HUES48 (cell line): ENCODE data around the gene KPNA2.
"Not testable (repeated sequence)": the region's sequence is repeated elsewhere in the genome, so short reads cannot be mapped to it uniquely, and the experiment has no call there.

Experiments
- H3K27ac ChIP-seq: one replicate; pipeline ENCODE4 v1.7.0; 2013; ENCODE audit warnings: low read depth, low read length, inconsistent platforms
- H3K27me3 ChIP-seq: 2 replicates; pipeline ENCODE4 v1.6.1; 2013; ENCODE audit warnings: mild to moderate bottlenecking, low read length; ENCODE audit not compliant: control insufficient read depth, insufficient read depth
- H3K36me3 ChIP-seq: 2 replicates; pipeline ENCODE4 v1.6.1; 2013; ENCODE audit warnings: low read length; ENCODE audit not compliant: control insufficient read depth, insufficient read depth
- H3K4me1 ChIP-seq: 2 replicates; pipeline ENCODE4 v1.6.1; 2013; ENCODE audit warnings: mild to moderate bottlenecking, low read length; ENCODE audit not compliant: control insufficient read depth, insufficient read depth
- H3K4me3 ChIP-seq: 2 replicates; pipeline ENCODE4 v1.5.1; 2013; ENCODE audit warnings: mild to moderate bottlenecking, low read depth, low read length
- H3K9ac ChIP-seq: 2 replicates; pipeline ENCODE4 v1.6.1; 2013; ENCODE audit warnings: mild to moderate bottlenecking, low read depth, low read length, moderate library complexity
- H3K9me3 ChIP-seq: 2 replicates; pipeline ENCODE4 v1.6.1; 2013; ENCODE audit warnings: low read length; ENCODE audit not compliant: control insufficient read depth, insufficient read depth

Gene KPNA2

GRCh38 chr17:68048996-68049395 lies 13.5 kb downstream of the KPNA2 start:
- H3K4me1 ChIP-seq, result no peaks in the 10 kb centered on the region
- H3K36me3 ChIP-seq, result peaks cover 41% of the 10 kb centered on the region
- no peak overlapping the region for H3K4me3 ChIP-seq
- no peaks in the 10 kb centered on the region for H3K9me3 ChIP-seq
- H3K27me3 ChIP-seq, result no peaks in the 10 kb centered on the region
- no peak overlapping the region for H3K9ac ChIP-seq
- no peak overlapping the region for H3K27ac ChIP-seq

DNA sequence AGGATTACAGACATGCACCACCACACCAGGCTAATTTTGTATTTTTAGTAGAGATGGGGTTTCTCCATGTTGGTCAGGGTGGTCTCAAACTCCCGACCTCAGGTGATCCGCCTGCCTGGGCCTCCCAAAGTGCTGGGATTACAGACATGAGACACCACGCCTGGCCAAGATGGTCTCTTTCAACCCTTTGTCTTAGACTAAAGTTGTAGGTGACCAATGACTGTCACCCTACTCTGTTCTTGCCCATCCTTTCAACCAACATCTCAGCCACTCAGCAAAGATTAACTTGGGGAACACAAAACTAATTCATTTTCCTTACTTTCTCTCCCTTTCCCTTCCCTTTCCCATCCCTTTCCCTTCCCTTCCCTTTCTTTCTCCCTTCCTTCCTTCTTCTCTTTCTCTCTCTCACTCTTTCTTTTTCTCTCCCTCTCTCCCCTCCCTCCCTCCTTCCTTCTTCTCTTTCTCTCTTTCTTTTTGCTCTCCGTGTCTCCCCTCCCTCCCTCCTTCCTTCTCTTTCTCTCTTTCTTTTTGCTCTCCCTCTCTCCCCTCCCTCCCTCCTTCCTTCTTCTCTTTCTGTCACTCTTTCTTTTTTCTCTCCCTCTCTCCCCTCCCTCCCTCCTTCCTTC lies 14.4 kb downstream of the KPNA2 start:
- H3K36me3 ChIP-seq, result peaks cover 31% of the 10 kb centered on the region
- not testable (repeated sequence) for H3K27me3 ChIP-seq, H3K27ac ChIP-seq, H3K9ac ChIP-seq, H3K4me1 ChIP-seq, H3K9me3 ChIP-seq, H3K4me3 ChIP-seq

- not testable (repeated sequence) for H3K27ac ChIP-seq, H3K4me1 ChIP-seq, H3K9me3 ChIP-seq, H3K4me3 ChIP-seq, H3K27me3 ChIP-seq, H3K9ac ChIP-seq
- H3K36me3 ChIP-seq, result peaks cover 14% of the 10 kb centered on the region
Measured at GRCh38 chr17:68051321-68052312, 16.1 kb downstream of the KPNA2 start.

- Histone ChIP-seq H3K27ac (no peak overlapping the region), H3K9me3 (no peaks in the 10 kb centered on the region), H3K4me3 (no peak overlapping the region), H3K27me3 (no peaks in the 10 kb centered on the region), H3K9ac (no peak overlapping the region), H3K36me3 (peaks cover 3% of the 10 kb centered on the region), H3K4me1 (no peaks in the 10 kb centered on the region)
Measured at GRCh38 chr17:68052810-68053209, 17.3 kb downstream of the KPNA2 start.

DNA sequence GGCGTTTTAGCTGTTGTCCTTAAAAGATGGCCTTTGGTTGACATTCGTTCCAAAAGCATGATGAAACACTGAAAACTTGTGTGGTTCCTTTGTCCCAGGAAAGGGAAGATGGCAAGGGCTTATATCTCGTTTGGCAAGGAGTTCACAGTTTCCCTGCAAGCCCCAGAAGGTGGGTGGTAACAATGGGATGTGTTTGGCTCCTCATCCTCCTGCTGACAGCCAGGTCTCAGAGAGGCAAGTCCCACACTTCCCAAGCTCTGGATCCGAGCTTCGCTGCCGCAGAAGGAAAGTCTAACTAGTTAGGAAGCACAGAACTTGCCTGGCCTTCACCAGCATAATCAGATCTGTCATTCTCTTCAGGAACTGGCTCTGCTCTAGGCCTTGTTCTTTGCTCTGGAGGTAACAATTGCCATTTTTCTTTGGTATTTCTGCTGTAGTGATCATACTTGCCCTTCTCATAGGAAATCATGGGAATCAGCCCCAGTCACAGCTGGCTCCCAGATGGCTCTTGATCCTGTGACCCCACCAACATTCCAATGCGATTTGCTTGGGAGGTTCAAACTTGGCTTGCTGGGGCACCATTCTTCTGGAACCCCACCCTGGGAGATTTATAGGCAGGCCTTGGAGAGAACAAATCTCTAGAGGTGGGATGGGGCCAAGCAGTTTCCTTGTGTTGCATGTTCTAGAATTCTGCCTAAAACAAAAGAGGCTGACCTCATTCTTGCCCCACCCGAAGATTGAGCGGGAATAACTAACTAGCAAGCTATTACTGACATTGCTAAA lies 17.9 kb downstream of the KPNA2 start:
- Histone ChIP-seq H3K4me1 (no peaks in the 10 kb centered on the region), H3K4me3 (no peak overlapping the region), H3K9me3 (no peaks in the 10 kb centered on the region), H3K9ac (no peak overlapping the region), H3K27ac (no peak overlapping the region), H3K36me3 (no peaks in the 10 kb centered on the region), H3K27me3 (no peaks in the 10 kb centered on the region)

DNA sequence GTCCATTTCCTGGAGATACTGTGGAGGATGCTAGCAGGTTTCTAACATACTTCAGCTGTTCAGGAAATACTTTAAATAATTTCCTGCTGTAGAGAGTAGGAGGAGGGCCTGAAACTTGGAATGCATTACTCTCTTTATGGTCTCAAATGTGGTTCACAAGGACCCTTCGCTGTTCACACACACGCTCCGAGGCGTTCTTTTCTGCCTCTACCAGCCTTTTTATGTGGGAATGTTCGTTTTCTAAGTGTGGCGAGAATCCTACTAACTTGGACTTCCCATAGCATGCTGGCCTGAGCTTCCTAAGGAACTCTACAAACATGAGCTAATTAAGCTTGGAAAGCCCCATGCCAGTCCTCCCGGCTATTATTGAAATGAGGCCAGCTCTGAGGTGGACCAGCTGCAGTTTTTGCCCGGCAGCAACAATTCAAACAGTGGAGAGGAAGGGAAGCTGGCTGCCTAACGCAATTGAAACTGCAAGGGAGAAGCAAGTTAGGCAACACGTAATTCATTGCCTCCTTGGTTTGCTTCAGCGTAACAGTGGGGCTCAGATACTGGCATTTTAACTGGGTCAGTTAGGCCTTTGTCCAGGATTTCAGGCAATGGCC lies 18.9 kb downstream of the KPNA2 start:
- H3K4me3 ChIP-seq, result no peak overlapping the region
- no peaks in the 10 kb centered on the region for H3K27me3 ChIP-seq
- no peaks in the 10 kb centered on the region for H3K36me3 ChIP-seq
- H3K27ac ChIP-seq, result no peak overlapping the region
- no peaks in the 10 kb centered on the region for H3K9me3 ChIP-seq
- H3K4me1 ChIP-seq, result no peaks in the 10 kb centered on the region
- H3K9ac ChIP-seq, result no peak overlapping the region

DNA sequence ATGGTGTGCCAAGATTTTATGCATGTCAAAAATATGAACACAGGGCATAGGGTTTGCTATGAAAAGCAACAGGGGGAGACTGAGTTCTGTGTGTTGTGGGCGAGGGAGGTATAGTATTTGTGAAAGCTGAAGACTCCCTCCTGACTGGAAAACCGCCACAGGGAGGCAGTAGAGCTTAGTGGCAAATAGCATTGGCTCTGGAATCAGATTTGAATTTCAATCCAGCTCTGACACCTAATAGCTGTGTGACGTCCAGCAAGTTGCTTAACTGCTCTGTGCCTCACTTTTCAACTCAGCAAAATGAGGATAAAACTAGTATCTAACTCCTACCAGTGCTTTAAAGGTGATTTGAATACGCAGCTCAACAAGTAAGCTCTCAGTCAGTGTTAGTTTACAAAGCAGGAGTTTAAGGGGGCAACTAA lies 22.0 kb downstream of the KPNA2 start:
- H3K9me3 ChIP-seq, result no peaks in the 10 kb centered on the region
- no peak overlapping the region for H3K27ac ChIP-seq

GRCh38 chr17:68060336-68060735 lies 24.8 kb downstream of the KPNA2 start:
- H3K27ac ChIP-seq, result no peak overlapping the region
- no peaks in the 10 kb centered on the region for H3K27me3 ChIP-seq
- H3K36me3 ChIP-seq, result no peaks in the 10 kb centered on the region
- H3K4me1 ChIP-seq, result no peaks in the 10 kb centered on the region
- no peak overlapping the region for H3K4me3 ChIP-seq
- no peak overlapping the region for H3K9ac ChIP-seq
- no peaks in the 10 kb centered on the region for H3K9me3 ChIP-seq

More for the DNA sequence above, 22.0 kb downstream of the KPNA2 start:
- H3K4me3 ChIP-seq, result no peak overlapping the region
- no peaks in the 10 kb centered on the region for H3K4me1 ChIP-seq
- H3K9ac ChIP-seq, result no peak overlapping the region
- H3K36me3 ChIP-seq, result no peaks in the 10 kb centered on the region
- H3K27me3 ChIP-seq, result no peaks in the 10 kb centered on the region

- H3K4me1 ChIP-seq, result no peaks in the 10 kb centered on the region
- no peak overlapping the region for H3K9ac ChIP-seq
- H3K27ac ChIP-seq, result no peak overlapping the region
- no peaks in the 10 kb centered on the region for H3K9me3 ChIP-seq
- H3K27me3 ChIP-seq, result no peaks in the 10 kb centered on the region
- no peaks in the 10 kb centered on the region for H3K36me3 ChIP-seq
- H3K4me3 ChIP-seq, result no peak overlapping the region
Measured at GRCh38 chr17:68061512-68062313, 26.2 kb downstream of the KPNA2 start.

DNA sequence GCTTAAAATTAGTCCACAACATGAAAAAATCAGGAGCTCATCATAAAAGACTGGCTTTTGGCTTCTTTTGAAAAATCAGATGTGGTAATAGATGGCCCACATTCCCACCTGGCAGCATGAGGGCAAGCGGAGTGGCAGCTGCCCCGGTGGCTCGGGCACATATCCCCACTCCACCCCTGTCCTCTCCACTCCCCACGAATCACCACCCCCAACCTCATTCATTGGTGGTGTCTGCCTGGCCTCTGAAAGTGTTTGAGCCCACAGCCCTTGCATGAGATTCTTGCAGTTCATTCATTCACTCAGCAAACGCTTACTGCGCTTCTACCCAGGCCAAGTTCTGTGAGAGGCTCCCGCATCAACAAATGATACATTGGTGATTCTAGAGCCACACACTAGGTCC lies 29.8 kb downstream of the KPNA2 start:
- not testable (repeated sequence) for H3K9me3 ChIP-seq, H3K27ac ChIP-seq, H3K27me3 ChIP-seq, H3K9ac ChIP-seq, H3K4me1 ChIP-seq, H3K36me3 ChIP-seq, H3K4me3 ChIP-seq
